Colonic mucosa (tissue), 4 donors: Measurements from ENCODE around the gene MLPH. TPM values are rescaled to one million over a fixed set of nuclear protein-coding genes. Genes with fewer than 3 reads are reported as not detected.

Source experiments
- DNase-seq: peaks from one replicate; pipeline ENCODE4 v3.0.0-alpha.2; 2020
- H3K27ac ChIP-seq: fragments of 200-600 bp; one replicate; pipeline ENCODE4 v1.8.0; 2021
- H3K27me3 ChIP-seq: fragments of 200-600 bp; one replicate; pipeline ENCODE4 v1.8.0; 2021
- H3K36me3 ChIP-seq: fragments of 200-600 bp; one replicate; pipeline ENCODE4 v1.8.0; 2021
- H3K4me1 ChIP-seq: fragments of 200-600 bp; one replicate; pipeline ENCODE4 v1.8.0; 2021; ENCODE audit warnings: mild to moderate bottlenecking
- H3K4me3 ChIP-seq: fragments of 200-600 bp; one replicate; pipeline ENCODE4 v1.8.0; 2021
- H3K9ac ChIP-seq, 2 donors: one replicate each; pipeline ENCODE4 v1.7.0; 2013; ENCODE audit warnings: control low read depth in 2 of 2, low read depth in 2 of 2, low read length in 2 of 2
- H3K9me3 ChIP-seq: fragments of 200-600 bp; one replicate; pipeline ENCODE4 v1.8.0; 2021
- CTCF ChIP-seq: fragments of 200-600 bp; IDR thresholded peaks from one replicate; pipeline ENCODE4 v1.8.0; 2022; ENCODE audit warnings: antibody characterized with exemption, mild to moderate bottlenecking
- intact Hi-C: fragments of 100-400 bp; cut with DNase I; formaldehyde crosslinking; loops from one replicate; pipeline ENCODE4 v1.14.1; 2022
- total RNA-seq, 2 donors: library from RNA; stranded (reverse); fragmentation: NEBNext Ultra II Directional in 1 of 2; extraction: Animal tissue kit (Norgen Biotek cat#: 25700) in 1 of 2; gene quantifications; one replicate each; pipeline ENCODE4 v1.2.1, GENCODE V29; 2021
- donor health status: healthy.
- donor health status: DM: no; HTN: no; CAD: no.
- donor health status: DM: no; HTN: no; CAD: no.

The MLPH gene
- total RNA-seq, 2 donors from 2014 or later = 87.9 to 111 TPM

GRCh38 chr2:237480556-237480955, 6.5 kb upstream of the MLPH start:
- Histone ChIP-seq H3K36me3 (no peaks in the 10 kb centered on the region), H3K27me3 (no peaks in the 10 kb centered on the region), H3K9ac (no peak overlapping the region), H3K9me3 (no peaks in the 10 kb centered on the region), H3K4me3 (no peak overlapping the region), H3K27ac (no peak overlapping the region), H3K4me1 (no peaks in the 10 kb centered on the region)
- DNase-seq = no peak
- TF ChIP-seq CTCF = no peak
- intact Hi-C loops = no loop called here

- H3K9ac ChIP-seq = no peak overlapping the region
- no peaks in the 10 kb centered on the region for H3K36me3 ChIP-seq
- H3K4me3 ChIP-seq = no peak overlapping the region
- intact Hi-C loops = no loop called here
- no peak overlapping the region for H3K27ac ChIP-seq
- no peaks in the 10 kb centered on the region for H3K9me3 ChIP-seq
- TF ChIP-seq CTCF = no peak
- no peaks in the 10 kb centered on the region for H3K4me1 ChIP-seq
- no peaks in the 10 kb centered on the region for H3K27me3 ChIP-seq
- no peak for DNase-seq
Measured at GRCh38 chr2:237480988-237481525, 6.0 kb upstream of the MLPH start.

DNA sequence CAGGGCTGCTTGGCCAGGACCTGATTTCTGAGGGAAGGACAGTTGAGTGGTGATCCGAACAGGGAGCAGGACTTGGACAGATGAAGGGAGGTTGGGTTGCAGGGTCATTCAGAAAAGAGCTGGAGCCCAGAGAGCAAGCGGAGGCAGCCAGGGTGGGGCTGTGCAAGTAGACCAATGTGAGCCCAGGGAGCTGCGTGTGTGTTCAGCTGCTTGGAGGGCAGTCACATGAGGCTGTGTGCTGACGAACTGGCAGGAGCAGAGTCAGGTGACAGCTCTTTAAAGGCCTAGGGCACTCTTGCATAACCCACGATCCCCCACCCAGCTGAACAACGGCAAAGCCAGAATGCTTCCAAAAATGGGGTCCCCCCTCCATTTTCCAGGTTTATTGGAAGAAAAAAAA, 4.6 kb upstream of the MLPH start:
- intact Hi-C loops = no loop called here
- DNase-seq = peak; percentile 90
- Histone ChIP-seq H3K27ac (peak overlapping the region; percentile 81), H3K27me3 (peaks cover 10% of the 10 kb centered on the region), H3K9me3 (no peaks in the 10 kb centered on the region), H3K4me3 (no peak overlapping the region), H3K9ac (peak overlapping the region in 1 of 2 donors; percentile 30), H3K36me3 (no peaks in the 10 kb centered on the region), H3K4me1 (no peaks in the 10 kb centered on the region)
- no peak for TF ChIP-seq CTCF

- no peak overlapping the region for H3K4me3 ChIP-seq
- DNase-seq = peak; percentile 83
- intact Hi-C loops = no loop called here
- H3K27ac ChIP-seq = peak overlapping the region; percentile 81
- H3K9ac ChIP-seq = peak overlapping the region in 1 of 2 donors; percentile 13
- no peaks in the 10 kb centered on the region for H3K36me3 ChIP-seq
- TF ChIP-seq CTCF = no peak
- H3K4me1 ChIP-seq = no peaks in the 10 kb centered on the region
- no peaks in the 10 kb centered on the region for H3K9me3 ChIP-seq
- H3K27me3 ChIP-seq = peaks cover 10% of the 10 kb centered on the region
Measured at GRCh38 chr2:237483018-237483731, 3.9 kb upstream of the MLPH start.

DNA sequence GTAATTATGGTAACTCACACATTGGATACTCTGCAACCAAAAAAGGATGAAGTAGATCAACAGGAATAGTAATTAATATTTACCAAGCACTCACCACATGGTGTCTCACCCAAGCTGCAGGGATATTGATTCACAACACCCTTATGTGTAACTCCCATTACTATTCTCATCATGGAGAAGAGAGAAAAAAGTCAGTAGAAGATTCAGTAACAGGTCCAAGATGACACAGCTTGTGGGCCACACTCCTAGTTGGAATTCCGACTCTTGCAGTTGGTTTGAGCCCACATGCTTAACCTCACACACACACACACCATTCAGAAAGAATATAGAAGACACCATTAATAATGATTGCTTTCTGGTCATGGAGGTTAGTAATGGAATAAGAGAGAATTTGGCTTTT, 1.7 kb upstream of the MLPH start:
- no peaks in the 10 kb centered on the region for H3K4me1 ChIP-seq

More for the DNA sequence above, 1.7 kb upstream of the MLPH start:
- no peak overlapping the region for H3K9ac ChIP-seq
- peaks cover 10% of the 10 kb centered on the region for H3K27me3 ChIP-seq
- TF ChIP-seq CTCF = no peak
- no peak overlapping the region for H3K27ac ChIP-seq
- DNase-seq = no peak
- no peaks in the 10 kb centered on the region for H3K36me3 ChIP-seq
- H3K4me3 ChIP-seq = no peak overlapping the region
- intact Hi-C loops = no loop called here
- H3K9me3 ChIP-seq = no peaks in the 10 kb centered on the region
